ENCODE measurements around the gene C17orf75. TPM values are rescaled to one million over a fixed set of nuclear protein-coding genes. Genes with fewer than 3 reads are reported as not detected.

The C17orf75 gene
- total RNA-seq, 3 donors from 2014 or later (not counting 1 experiment from before 2014, with no cell fraction given): 12.7 to 18.8 (median 13.3) TPM

- TF ChIP-seq CTCF (IDR thresholded peaks at IDR 0.05): no peak
- Mint-ChIP-seq H3K4me1 (no peaks in the 10 kb centered on the region), H3K36me3 (no peaks in the 10 kb centered on the region), H3K27me3 (ENCODE audit: low read depth in 2 of 2) (no peaks in the 10 kb centered on the region), H3K4me3 (no peak overlapping the region), H3K27ac (no peak overlapping the region), H3K9me3 (no peaks in the 10 kb centered on the region)
- Histone ChIP-seq H3K27me3 (ENCODE audit: control insufficient read depth, insufficient read depth, low read length) (no peaks in the 10 kb centered on the region), H3K4me3 (ENCODE audit: low read length) (no peak overlapping the region), H3K27ac (ENCODE audit: low read length) (no peak overlapping the region), H3K4me1 (ENCODE audit: control insufficient read depth, insufficient read depth, low read length) (no peaks in the 10 kb centered on the region), H3K9me3 (ENCODE audit: control insufficient read depth, insufficient read depth, low read length) (no peaks in the 10 kb centered on the region), H3K36me3 (ENCODE audit: control insufficient read depth, insufficient read depth, low read length) (no peaks in the 10 kb centered on the region)
- intact Hi-C loops (cut with micrococcal nuclease): no loop called here
- DNase-seq (no peak), ATAC-seq (no peak)
- WGBS (ENCODE audit: insufficient coverage): 82% methylated on average over 9 of the region's 9 CpGs
These were observed 36.9 kb downstream of the C17orf75 start for GRCh38 chr17:32305049-32305448.

- Mint-ChIP-seq H3K4me3 (no peak overlapping the region), H3K4me1 (no peaks in the 10 kb centered on the region), H3K27ac (no peak overlapping the region), H3K9me3 (no peaks in the 10 kb centered on the region), H3K27me3 (ENCODE audit: low read depth in 2 of 2) (no peaks in the 10 kb centered on the region), H3K36me3 (no peaks in the 10 kb centered on the region)
- Histone ChIP-seq H3K4me1 (ENCODE audit: control insufficient read depth, insufficient read depth, low read length) (no peaks in the 10 kb centered on the region), H3K27ac (ENCODE audit: low read length) (no peak overlapping the region), H3K36me3 (ENCODE audit: control insufficient read depth, insufficient read depth, low read length) (no peaks in the 10 kb centered on the region), H3K4me3 (ENCODE audit: low read length) (no peak overlapping the region), H3K9me3 (ENCODE audit: control insufficient read depth, insufficient read depth, low read length) (no peaks in the 10 kb centered on the region), H3K27me3 (ENCODE audit: control insufficient read depth, insufficient read depth, low read length) (no peaks in the 10 kb centered on the region)
- no peak for TF ChIP-seq CTCF (IDR thresholded peaks at IDR 0.05)
- intact Hi-C loops (cut with micrococcal nuclease): no loop called here
- no peak for DNase-seq
- no peak for ATAC-seq
- 74% methylated on average over 2 of the region's 2 CpGs for WGBS (ENCODE audit: insufficient coverage)
These were observed 38.1 kb downstream of the C17orf75 start for GRCh38 chr17:32303781-32304288.

GRCh38 chr17:32302860-32303649, 38.9 kb downstream of the C17orf75 start:
- no peaks in the 10 kb centered on the region for H3K36me3 Mint-ChIP-seq
- WGBS (ENCODE audit: insufficient coverage): 91% methylated on average over 10 of the region's 10 CpGs
- H3K4me3 Mint-ChIP-seq: no peak overlapping the region
- H3K27ac ChIP-seq (ENCODE audit: low read length): no peak overlapping the region
- DNase-seq (no peak), ATAC-seq (no peak)
- TF ChIP-seq CTCF (IDR thresholded peaks at IDR 0.05): no peak
- no peak overlapping the region for H3K27ac Mint-ChIP-seq
- no peaks in the 10 kb centered on the region for H3K36me3 ChIP-seq (ENCODE audit: control insufficient read depth, insufficient read depth, low read length)
- no peaks in the 10 kb centered on the region for H3K4me1 ChIP-seq (ENCODE audit: control insufficient read depth, insufficient read depth, low read length)
- intact Hi-C loops (cut with micrococcal nuclease): no loop called here
- H3K27me3 ChIP-seq (ENCODE audit: control insufficient read depth, insufficient read depth, low read length): no peaks in the 10 kb centered on the region
- H3K4me1 Mint-ChIP-seq: no peaks in the 10 kb centered on the region
- H3K27me3 Mint-ChIP-seq (ENCODE audit: low read depth in 2 of 2): no peaks in the 10 kb centered on the region
- H3K4me3 ChIP-seq (ENCODE audit: low read length): no peak overlapping the region
- no peaks in the 10 kb centered on the region for H3K9me3 Mint-ChIP-seq
- no peaks in the 10 kb centered on the region for H3K9me3 ChIP-seq (ENCODE audit: control insufficient read depth, insufficient read depth, low read length)
